GM21619 (cell line): ENCODE results near the gene STH.

Experiments
- ATAC-seq: cut with Tn5 transposase; IDR thresholded peaks from one replicate; pipeline ENCODE4 v1.9.1; 2021; ENCODE audit not compliant: unreplicated experiment

STH gene

DNA sequence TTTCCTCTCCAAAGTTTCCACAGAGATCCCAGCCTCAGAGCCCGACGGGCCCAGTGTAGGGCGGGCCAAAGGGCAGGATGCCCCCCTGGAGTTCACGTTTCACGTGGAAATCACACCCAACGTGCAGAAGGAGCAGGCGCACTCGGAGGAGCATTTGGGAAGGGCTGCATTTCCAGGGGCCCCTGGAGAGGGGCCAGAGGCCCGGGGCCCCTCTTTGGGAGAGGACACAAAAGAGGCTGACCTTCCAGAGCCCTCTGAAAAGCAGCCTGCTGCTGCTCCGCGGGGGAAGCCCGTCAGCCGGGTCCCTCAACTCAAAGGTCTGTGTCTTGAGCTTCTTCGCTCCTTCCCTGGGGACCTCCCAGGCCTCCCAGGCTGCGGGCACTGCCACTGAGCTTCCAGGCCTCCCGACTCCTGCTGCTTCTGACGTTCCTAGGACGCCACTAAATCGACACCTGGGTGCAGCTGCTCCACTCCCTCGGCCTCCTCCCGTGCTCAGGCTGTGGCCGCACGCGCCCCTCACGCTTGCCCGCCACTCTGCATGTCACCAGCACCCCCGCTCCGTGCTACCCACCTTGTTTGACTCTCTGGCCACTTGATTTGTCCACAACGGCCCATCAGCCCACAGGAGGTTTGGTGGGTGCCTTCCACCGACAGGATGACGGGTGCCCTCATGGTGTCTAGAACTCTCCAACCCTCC is 15.3 kb upstream of the STH start:
- no peak for ATAC-seq

DNA sequence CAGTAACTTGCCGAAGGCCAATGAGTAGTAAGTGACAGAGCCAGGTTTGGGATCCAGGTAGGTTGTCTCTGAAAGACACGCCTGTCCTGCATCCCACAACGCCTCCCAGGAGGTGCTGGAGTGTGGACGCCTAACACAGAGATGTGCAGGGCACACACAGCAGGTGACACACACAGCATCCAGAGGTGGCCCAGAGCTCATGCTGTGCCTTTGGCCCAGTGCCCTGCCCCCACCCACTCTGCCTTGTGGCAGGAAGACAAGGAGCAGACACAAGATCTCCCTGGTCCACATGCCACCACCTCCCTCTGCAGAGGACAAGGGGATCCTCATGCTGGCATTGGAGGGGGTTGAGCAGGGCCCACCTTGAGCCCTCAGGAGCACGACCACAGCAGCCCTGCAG is 14.7 kb upstream of the STH start:
- no peak for ATAC-seq

DNA sequence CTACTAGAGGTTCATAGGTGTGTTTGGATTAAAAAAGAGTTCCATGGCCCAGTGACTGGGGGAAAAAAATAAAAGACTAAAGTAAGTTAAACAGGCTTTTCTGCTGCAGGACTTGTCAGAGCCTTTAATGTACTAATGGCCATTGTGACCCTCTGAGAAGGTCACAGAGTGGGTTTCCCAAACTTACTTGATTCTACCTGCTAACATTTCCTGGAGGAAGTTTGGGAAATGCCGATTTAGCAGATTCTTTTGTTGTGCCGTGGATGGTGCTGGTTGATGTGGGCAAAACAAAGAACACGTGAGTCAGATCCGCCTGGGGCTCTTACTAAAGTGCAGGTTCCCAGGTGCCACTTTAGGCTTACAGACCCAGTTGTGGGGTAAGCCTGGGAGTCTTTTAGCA is 13.6 kb upstream of the STH start:
- no peak for ATAC-seq

DNA sequence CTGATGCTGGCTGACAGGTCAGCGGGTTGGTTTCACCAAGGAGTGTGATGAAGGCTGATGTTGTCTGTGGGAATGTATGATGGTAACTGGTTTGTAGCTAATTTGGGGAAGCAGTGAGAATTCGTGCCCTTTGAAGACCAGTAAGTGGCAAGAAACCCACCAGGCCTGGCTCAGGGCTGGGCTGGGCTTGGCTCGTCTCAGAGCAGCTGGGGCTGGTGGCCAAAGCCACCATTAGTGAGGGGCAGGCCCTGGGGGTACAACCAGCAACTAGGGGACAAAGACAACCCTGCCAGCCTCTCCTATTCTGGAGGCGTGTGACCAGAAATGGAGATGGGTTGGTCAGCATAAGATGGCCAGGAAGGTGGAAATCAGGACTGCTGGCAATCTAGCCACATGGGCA is 13.0 kb upstream of the STH start:
- no peak for ATAC-seq

DNA sequence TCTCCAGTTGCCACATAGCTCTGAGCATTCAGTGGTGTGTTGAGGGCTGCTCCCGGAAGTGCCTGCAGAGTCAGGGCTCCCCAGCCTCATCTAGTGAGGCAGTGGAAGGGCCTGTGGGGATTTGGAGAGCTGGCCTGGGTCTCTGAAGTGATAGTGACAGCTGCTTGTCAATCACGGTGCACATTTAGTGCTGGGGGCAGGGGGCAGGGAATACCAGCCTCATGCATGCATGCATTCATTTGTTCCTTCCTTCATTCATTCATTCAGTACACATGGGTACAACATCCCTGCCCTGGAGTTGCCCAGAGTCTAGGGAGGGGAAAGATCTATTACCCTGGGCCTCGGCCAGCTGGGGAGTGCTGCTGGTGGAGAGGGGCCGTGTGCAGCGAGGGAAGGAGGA is 11.3 kb upstream of the STH start:
- no peak for ATAC-seq

DNA sequence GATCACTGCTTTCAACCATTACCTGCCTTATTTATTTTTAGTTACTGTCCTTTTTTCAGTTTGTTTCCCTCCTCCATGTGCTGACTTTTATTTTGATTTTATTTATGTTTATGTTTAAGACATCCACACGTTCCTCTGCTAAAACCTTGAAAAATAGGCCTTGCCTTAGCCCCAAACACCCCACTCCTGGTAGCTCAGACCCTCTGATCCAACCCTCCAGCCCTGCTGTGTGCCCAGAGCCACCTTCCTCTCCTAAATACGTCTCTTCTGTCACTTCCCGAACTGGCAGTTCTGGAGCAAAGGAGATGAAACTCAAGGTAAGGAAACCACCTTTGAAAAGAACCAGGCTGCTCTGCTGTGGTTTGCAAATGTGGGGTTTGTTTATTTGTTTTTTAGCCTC is 9.3 kb upstream of the STH start:
- no peak for ATAC-seq

DNA sequence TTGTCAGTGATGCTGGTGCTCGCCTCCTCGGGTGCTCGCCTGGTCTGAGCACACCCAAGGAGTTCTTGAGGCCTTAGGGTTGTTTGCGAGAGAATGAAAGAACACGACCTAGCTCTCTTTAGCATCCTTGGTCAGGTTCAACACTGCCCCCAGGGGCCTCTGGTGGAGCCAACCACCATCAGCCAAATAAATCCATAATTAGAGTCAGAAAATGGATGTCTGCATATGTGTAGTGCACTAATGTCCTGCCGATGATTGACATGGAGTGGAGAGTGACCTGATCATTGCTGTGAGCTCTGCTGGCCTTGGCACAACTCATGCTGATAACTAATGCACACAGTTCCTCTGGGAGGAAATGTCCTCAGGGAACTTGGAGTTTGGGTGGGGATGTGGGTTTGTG is 8.2 kb upstream of the STH start:
- ATAC-seq, result no peak

DNA sequence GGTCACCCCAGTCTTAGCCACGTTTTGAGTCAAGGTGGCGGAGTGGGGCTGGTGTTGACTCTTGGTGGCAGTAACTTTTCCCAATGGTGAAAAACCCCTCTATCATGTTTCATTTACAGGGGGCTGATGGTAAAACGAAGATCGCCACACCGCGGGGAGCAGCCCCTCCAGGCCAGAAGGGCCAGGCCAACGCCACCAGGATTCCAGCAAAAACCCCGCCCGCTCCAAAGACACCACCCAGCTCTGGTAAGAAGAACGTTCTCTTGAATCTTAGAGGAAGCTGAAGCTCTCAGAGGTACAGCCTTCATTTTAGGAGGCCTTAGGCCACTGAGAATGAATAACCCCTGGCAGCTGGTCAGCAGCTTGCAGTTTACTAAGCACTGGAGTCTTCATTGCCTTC is 7.7 kb upstream of the STH start:
- no peak for ATAC-seq

DNA sequence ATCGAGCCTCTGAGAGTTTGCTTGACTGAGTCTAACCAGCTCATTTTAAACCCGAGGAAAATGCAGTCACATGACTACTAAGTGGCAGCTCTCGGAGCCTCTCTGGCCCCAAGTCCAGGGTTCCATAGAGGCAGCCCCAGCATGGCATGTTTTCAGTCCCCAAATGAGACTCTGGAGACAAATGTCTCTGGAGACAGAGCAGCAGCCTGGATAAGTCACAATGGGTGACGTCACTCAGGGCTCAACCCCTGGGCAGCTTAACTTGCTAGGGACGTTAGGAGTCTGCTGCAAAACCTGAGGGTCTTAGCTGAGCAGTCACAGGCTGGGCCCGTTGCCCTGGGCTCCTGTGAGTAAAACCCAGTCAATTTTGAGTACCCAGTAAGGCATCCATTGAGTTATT is 6.9 kb upstream of the STH start:
- ATAC-seq, result no peak

DNA sequence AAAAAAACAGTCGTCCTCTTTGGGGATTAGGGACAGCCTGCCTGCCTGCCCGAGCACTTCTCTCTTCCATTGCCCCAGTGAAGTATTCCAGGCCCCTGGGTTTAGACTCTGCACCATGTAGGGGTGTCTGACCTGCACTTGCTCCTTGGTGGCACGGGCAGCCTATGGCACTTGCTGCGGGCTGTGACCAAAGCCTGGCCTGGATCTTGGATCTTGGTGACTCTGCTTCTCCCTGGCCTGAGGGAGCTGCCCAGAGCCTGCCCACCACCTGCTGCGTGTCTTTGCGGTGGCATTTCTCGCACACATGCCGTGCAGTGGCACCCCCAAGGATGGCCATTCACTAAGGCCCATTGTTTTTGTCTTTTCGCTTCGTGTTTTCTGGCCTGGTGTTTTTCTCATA is 6.1 kb upstream of the STH start:
- no peak for ATAC-seq

DNA sequence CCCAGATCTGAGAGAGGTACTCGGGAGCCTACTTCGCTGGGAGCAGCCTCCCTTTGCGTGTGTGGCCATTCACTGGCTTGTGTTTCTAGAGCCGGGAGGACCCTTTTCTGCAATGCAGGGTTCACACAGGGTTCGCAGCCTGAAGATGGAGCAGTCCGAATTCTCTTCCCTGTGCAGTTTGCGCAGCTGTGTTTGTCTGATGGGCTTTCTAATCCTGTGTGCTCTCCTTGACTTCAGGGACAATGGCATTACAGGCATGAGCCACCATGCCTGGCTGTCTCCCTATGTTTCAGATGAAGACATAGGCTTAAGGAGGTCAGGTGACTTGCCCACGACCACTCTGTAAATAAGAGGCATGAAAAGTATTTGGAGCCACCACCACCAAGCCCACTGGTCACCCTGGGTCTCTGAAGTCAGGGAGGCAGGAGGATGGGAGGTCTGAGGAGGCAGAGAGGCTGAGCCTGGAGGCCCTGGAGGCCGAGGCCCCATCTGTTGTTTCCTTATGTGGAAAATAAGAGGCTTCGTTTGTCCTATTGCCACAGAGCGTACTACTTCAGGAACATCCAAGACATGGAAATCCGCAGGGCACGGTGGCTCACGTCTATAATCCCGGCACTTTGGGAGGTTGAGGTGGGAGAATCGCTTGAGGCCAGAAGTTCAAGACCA is 5.0 kb upstream of the STH start:
- no peak for ATAC-seq

DNA sequence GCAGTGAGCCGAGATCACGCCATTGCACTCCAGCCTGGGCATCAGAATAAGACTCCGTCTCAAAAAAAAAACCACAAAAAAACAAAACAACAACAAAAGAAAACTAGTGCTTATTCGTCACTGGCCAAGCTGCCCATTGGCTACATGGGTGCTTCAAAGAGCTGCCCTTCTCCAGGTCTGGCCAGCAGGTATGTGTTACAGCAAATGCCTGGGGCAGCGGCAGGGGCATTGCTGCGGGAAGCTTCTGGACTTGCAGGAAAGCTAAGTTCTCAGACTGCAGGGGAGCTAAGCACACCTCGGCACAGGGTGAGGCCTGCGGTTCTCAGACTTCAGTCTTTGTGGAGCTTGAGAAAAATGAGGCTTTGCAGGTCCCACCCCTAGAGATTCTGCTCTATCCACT is 4.1 kb upstream of the STH start:
- no peak for ATAC-seq

DNA sequence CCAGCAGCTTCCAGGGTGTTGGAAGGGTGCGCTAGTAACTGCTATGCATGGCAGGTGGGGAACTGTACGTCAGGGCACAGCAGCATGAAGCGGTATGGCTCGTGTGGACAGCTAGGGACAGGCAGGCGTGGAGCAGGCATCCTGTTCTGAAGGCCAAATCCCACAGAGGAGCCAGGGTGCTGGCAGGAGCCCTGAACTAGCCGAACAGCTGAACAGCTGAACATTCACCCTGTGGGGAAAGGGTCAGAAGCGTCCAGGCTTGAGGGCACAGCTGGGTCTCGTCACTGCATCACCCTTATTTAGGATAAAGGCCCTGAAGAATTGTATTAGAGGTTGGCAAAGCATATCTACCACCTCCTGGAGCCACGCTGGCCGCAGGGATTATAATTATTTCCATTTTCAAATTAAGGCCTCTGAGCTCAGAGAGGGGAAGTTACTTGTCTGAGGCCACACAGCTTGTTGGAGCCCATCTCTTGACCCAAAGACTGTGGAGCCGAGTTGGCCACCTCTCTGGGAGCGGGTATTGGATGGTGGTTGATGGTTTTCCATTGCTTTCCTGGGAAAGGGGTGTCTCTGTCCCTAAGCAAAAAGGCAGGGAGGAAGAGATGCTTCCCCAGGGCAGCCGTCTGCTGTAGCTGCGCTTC is 3.3 kb upstream of the STH start:
- ATAC-seq, result no peak

DNA sequence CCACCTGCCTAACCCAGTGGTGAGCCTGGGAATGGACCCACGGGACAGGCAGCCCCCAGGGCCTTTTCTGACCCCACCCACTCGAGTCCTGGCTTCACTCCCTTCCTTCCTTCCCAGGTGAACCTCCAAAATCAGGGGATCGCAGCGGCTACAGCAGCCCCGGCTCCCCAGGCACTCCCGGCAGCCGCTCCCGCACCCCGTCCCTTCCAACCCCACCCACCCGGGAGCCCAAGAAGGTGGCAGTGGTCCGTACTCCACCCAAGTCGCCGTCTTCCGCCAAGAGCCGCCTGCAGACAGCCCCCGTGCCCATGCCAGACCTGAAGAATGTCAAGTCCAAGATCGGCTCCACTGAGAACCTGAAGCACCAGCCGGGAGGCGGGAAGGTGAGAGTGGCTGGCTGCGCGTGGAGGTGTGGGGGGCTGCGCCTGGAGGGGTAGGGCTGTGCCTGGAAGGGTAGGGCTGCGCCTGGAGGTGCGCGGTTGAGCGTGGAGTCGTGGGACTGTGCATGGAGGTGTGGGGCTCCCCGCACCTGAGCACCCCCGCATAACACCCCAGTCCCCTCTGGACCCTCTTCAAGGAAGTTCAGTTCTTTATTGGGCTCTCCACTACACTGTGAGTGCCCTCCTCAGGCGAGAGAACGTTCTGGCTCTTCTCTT is 2.6 kb upstream of the STH start:
- no peak for ATAC-seq

DNA sequence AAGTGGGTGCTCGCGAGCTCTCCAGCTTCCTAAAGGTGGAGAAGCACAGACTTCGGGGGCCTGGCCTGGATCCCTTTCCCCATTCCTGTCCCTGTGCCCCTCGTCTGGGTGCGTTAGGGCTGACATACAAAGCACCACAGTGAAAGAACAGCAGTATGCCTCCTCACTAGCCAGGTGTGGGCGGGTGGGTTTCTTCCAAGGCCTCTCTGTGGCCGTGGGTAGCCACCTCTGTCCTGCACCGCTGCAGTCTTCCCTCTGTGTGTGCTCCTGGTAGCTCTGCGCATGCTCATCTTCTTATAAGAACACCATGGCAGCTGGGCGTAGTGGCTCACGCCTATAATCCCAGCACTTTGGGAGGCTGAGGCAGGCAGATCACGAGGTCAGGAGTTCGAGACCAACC is 1.9 kb upstream of the STH start:
- no peak for ATAC-seq

DNA sequence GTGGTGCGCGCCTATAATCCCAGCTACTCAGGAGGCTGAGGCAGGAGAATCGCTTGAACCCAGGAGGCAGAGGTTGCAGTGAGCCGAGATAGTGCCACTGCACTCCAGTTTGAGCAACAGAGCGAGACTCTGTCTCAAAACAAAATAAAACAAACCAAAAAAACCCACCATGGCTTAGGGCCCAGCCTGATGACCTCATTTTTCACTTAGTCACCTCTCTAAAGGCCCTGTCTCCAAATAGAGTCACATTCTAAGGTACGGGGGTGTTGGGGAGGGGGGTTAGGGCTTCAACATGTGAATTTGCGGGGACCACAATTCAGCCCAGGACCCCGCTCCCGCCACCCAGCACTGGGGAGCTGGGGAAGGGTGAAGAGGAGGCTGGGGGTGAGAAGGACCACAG is 1.4 kb upstream of the STH start:
- no peak for ATAC-seq

DNA sequence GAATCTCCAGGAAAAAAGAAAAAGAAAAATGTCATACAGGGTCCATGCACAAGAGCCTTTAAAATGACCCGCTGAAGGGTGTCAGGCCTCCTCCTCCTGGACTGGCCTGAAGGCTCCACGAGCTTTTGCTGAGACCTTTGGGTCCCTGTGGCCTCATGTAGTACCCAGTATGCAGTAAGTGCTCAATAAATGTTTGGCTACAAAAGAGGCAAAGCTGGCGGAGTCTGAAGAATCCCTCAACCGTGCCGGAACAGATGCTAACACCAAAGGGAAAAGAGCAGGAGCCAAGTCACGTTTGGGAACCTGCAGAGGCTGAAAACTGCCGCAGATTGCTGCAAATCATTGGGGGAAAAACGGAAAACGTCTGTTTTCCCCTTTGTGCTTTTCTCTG is 845 bp downstream of the STH start:
- ATAC-seq, result no peak

DNA sequence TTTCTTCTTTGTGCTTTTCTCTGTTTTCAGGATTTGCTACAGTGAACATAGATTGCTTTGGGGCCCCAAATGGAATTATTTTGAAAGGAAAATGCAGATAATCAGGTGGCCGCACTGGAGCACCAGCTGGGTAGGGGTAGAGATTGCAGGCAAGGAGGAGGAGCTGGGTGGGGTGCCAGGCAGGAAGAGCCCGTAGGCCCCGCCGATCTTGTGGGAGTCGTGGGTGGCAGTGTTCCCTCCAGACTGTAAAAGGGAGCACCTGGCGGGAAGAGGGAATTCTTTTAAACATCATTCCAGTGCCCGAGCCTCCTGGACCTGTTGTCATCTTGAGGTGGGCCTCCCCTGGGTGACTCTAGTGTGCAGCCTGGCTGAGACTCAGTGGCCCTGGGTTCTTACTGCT is 1.2 kb downstream of the STH start:
- no peak for ATAC-seq

DNA sequence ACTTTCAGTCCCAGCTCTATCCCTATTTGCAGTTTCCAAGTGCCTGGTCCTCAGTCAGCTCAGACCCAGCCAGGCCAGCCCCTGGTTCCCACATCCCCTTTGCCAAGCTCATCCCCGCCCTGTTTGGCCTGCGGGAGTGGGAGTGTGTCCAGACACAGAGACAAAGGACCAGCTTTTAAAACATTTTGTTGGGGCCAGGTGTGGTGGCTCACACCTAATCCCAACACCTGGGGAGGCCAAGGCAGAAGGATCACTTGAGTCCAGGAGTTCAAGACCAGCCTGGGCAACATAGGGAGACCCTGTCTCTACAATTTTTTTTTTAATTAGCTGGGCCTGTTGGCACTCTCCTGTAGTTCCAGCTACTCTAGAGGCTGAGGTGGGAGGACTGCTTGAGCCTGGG is 1.7 kb downstream of the STH start:
- no peak for ATAC-seq

DNA sequence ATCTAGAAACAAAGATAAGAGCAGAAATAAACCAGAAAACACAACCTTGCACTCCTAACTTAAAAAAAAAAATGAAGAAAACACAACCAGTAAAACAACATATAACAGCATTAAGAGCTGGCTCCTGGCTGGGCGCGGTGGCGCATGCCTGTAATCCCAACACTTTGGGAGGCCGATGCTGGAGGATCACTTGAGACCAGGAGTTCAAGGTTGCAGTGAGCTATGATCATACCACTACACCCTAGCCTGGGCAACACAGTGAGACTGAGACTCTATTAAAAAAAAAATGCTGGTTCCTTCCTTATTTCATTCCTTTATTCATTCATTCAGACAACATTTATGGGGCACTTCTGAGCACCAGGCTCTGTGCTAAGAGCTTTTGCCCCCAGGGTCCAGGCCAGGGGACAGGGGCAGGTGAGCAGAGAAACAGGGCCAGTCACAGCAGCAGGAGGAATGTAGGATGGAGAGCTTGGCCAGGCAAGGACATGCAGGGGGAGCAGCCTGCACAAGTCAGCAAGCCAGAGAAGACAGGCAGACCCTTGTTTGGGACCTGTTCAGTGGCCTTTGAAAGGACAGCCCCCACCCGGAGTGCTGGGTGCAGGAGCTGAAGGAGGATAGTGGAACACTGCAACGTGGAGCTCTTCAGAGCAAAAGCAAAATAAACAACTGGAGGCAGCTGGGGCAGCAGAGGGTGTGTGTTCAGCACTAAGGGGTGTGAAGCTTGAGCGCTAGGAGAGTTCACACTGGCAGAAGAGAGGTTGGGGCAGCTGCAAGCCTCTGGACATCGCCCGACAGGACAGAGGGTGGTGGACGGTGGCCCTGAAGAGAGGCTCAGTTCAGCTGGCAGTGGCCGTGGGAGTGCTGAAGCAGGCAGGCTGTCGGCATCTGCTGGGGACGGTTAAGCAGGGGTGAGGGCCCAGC is 2.6 kb downstream of the STH start:
- no peak for ATAC-seq

DNA sequence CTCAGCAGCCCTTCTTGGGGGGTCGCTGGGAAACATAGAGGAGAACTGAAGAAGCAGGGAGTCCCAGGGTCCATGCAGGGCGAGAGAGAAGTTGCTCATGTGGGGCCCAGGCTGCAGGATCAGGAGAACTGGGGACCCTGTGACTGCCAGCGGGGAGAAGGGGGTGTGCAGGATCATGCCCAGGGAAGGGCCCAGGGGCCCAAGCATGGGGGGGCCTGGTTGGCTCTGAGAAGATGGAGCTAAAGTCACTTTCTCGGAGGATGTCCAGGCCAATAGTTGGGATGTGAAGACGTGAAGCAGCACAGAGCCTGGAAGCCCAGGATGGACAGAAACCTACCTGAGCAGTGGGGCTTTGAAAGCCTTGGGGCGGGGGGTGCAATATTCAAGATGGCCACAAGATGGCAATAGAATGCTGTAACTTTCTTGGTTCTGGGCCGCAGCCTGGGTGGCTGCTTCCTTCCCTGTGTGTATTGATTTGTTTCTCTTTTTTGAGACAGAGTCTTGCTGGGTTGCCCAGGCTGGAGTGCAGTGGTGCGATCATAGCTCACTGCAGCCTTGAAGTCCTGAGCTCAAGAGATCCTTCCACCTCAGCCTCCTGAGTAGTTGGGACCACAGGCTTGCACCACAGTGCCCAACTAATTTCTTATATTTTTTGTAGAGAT is 3.4 kb downstream of the STH start:
- ATAC-seq, result no peak
